Trophoblast cell (in vitro differentiated cells and primary cell): ENCODE measurements around the gene ATG16L1.
"Not testable (repeated sequence)": the region's sequence is repeated elsewhere in the genome, so short reads cannot be mapped to it uniquely, and the experiment has no call there.

Experiments
- DNase-seq, 2 donors: peaks; one replicate each; pipeline ENCODE4 v3.0.0-alpha.2; 2016
- H2AFZ ChIP-seq: 2 replicates; pipeline ENCODE4 v1.6.1; 2013; ENCODE audit warnings: low read length, moderate library complexity, mild to moderate bottlenecking; ENCODE audit not compliant: insufficient read depth, poor library complexity
- H2AK5ac ChIP-seq: 2 replicates; pipeline ENCODE4 v1.6.1; 2013; ENCODE audit warnings: mild to moderate bottlenecking, low read length
- H2BK120ac ChIP-seq: 2 replicates; pipeline ENCODE4 v1.6.1; 2013; ENCODE audit warnings: low read length, mild to moderate bottlenecking, moderate library complexity; ENCODE audit not compliant: insufficient read depth, poor library complexity
- H2BK12ac ChIP-seq: 2 replicates; pipeline ENCODE4 v1.6.1; 2013; ENCODE audit warnings: mild to moderate bottlenecking, low read length, moderate library complexity
- H2BK5ac ChIP-seq: 2 replicates; pipeline ENCODE4 v1.6.1; 2013; ENCODE audit warnings: low read length, low read depth, moderate library complexity, mild to moderate bottlenecking; ENCODE audit not compliant: poor library complexity
- H3K14ac ChIP-seq: 2 replicates; pipeline ENCODE4 v1.6.1; 2013; ENCODE audit warnings: mild to moderate bottlenecking, low read length
- H3K18ac ChIP-seq: 2 replicates; pipeline ENCODE4 v1.6.1; 2013; ENCODE audit warnings: mild to moderate bottlenecking, low read length
- H3K23ac ChIP-seq: 2 replicates; pipeline ENCODE4 v1.6.1; 2013; ENCODE audit warnings: low read length
- H3K27ac ChIP-seq: 2 replicates; pipeline ENCODE4 v1.5.1; 2013; ENCODE audit warnings: low read depth, mild to moderate bottlenecking, inconsistent platforms, low read length, moderate library complexity
- H3K27me3 ChIP-seq: 2 replicates; pipeline ENCODE4 v1.6.1; 2013; ENCODE audit warnings: inconsistent platforms, mild to moderate bottlenecking, low read length, moderate library complexity; ENCODE audit not compliant: insufficient read depth
- H3K36me3 ChIP-seq, 2 experiments: 1 replicate in 1 of 2; 2 replicates in 1 of 2; pipeline ENCODE4 v1.6.1; 2013; ENCODE audit warnings: low read length in 2 of 2, mild to moderate bottlenecking in 2 of 2, moderate library complexity in 1 of 2; ENCODE audit not compliant: insufficient read depth in 2 of 2, control insufficient read depth in 1 of 2
- H3K4ac ChIP-seq: 2 replicates; pipeline ENCODE4 v1.6.1; 2013; ENCODE audit warnings: low read depth, mild to moderate bottlenecking, low read length, moderate library complexity
- H3K4me1 ChIP-seq, 2 experiments: 1 replicate in 1 of 2; 2 replicates in 1 of 2; pipeline ENCODE4 v1.6.1; 2013; ENCODE audit warnings: low read length in 2 of 2, mild to moderate bottlenecking in 2 of 2, moderate library complexity in 1 of 2; ENCODE audit not compliant: insufficient read depth in 2 of 2, control insufficient read depth in 1 of 2
- H3K4me2 ChIP-seq: 2 replicates; pipeline ENCODE4 v1.6.1; 2013; ENCODE audit warnings: inconsistent platforms, mild to moderate bottlenecking, low read length, moderate library complexity
- H3K4me3 ChIP-seq: 2 replicates; pipeline ENCODE4 v1.5.1; 2013; ENCODE audit warnings: mild to moderate bottlenecking, low read depth, low read length, inconsistent platforms
- H3K79me1 ChIP-seq: one replicate; pipeline ENCODE4 v1.6.1; 2013; ENCODE audit warnings: low read length
- H3K79me2 ChIP-seq: 2 replicates; pipeline ENCODE4 v1.6.1; 2013; ENCODE audit warnings: low read length, mild to moderate bottlenecking; ENCODE audit not compliant: control insufficient read depth, insufficient read depth, poor library complexity
- H3K9ac ChIP-seq: 2 replicates; pipeline ENCODE4 v1.6.1; 2013; ENCODE audit warnings: mild to moderate bottlenecking, low read length
- H3K9me3 ChIP-seq: 2 replicates; pipeline ENCODE4 v1.6.1; 2013; ENCODE audit warnings: low read depth, mild to moderate bottlenecking, control low read depth, inconsistent platforms, low read length; ENCODE audit not compliant: insufficient read depth
- H4K12ac ChIP-seq: 2 replicates; pipeline ENCODE4 v1.6.1; 2013; ENCODE audit warnings: low read depth, mild to moderate bottlenecking, low read length, moderate library complexity
- H4K8ac ChIP-seq: 2 replicates; pipeline ENCODE4 v1.6.1; 2013; ENCODE audit warnings: low read depth, mild to moderate bottlenecking, low read length, moderate library complexity
- H4K91ac ChIP-seq: one replicate; pipeline ENCODE4 v1.6.1; 2013; ENCODE audit warnings: low read depth, mild to moderate bottlenecking, low read length, moderate library complexity
- WGBS: extraction: QIAGEN DNeasy Blood & Tissue Kit; methylation state at CpG from one replicate; pipeline ENCODE4 v1.1.7; 2013; ENCODE audit warnings: missing lambda C conversion rate; ENCODE audit not compliant: insufficient read length, insufficient coverage; ENCODE audit errors: extremely low coverage; 5-methylcytosine and 5-hydroxymethylcytosine counted together

ATG16L1 gene

GRCh38 chr2:233331536-233331935 lies 80.1 kb downstream of the ATG16L1 start:
- H3K79me2 ChIP-seq: no peaks in the 10 kb centered on the region
- peaks cover 2 to 3% of the 10 kb centered on the region in 2 experiments for H3K4me1 ChIP-seq
- H3K27ac ChIP-seq: no peak overlapping the region
- no CpG with 5 or more reads among the region's 15 CpGs for WGBS
- H3K23ac ChIP-seq: no peak overlapping the region
- no peak overlapping the region for H3K4ac ChIP-seq
- H2BK5ac ChIP-seq: no peak overlapping the region
- H3K18ac ChIP-seq: no peak overlapping the region
- no peaks in the 10 kb centered on the region for H3K36me3 ChIP-seq
- no peak overlapping the region for H3K9ac ChIP-seq
- H4K8ac ChIP-seq: no peak overlapping the region
- no peak overlapping the region for H2AFZ ChIP-seq
- no peak overlapping the region for H3K4me3 ChIP-seq
- no peak overlapping the region for H3K14ac ChIP-seq
- H2AK5ac ChIP-seq: no peak overlapping the region
- peak in 1 of 2 donors; percentile 30 for DNase-seq
- H3K9me3 ChIP-seq: peaks cover 6% of the 10 kb centered on the region
- H2BK12ac ChIP-seq: no peak overlapping the region
- H2BK120ac ChIP-seq: no peak overlapping the region
- no peaks in the 10 kb centered on the region for H3K27me3 ChIP-seq
- H3K79me1 ChIP-seq: no peaks in the 10 kb centered on the region
- no peak overlapping the region for H4K91ac ChIP-seq
- H4K12ac ChIP-seq: no peak overlapping the region
- no peak overlapping the region for H3K4me2 ChIP-seq

- Histone ChIP-seq H3K23ac (no peak overlapping the region), H2AFZ (no peak overlapping the region), H2AK5ac (no peak overlapping the region), H3K9me3 (peaks cover 6% of the 10 kb centered on the region), H3K27ac (no peak overlapping the region), H3K27me3 (no peaks in the 10 kb centered on the region), H3K36me3 (no peaks in the 10 kb centered on the region), H4K8ac (no peak overlapping the region), H3K9ac (no peak overlapping the region), H3K18ac (no peak overlapping the region), H2BK5ac (no peak overlapping the region), H3K79me1 (no peaks in the 10 kb centered on the region), H3K4me2 (no peak overlapping the region), H4K12ac (no peak overlapping the region), H3K79me2 (no peaks in the 10 kb centered on the region), H2BK12ac (no peak overlapping the region), H3K14ac (no peak overlapping the region), H3K4ac (no peak overlapping the region), H3K4me3 (no peak overlapping the region), H2BK120ac (no peak overlapping the region), H4K91ac (no peak overlapping the region), H3K4me1 (peaks cover 2 to 3% of the 10 kb centered on the region in 2 experiments)
- WGBS: no CpG with 5 or more reads among the region's 4 CpGs
- no peak for DNase-seq
Measured at GRCh38 chr2:233332125-233332524, 80.7 kb downstream of the ATG16L1 start.

- Histone ChIP-seq H3K18ac (no peak overlapping the region), H3K4me2 (no peak overlapping the region), H3K27me3 (no peaks in the 10 kb centered on the region), H2AK5ac (no peak overlapping the region), H3K4me3 (no peak overlapping the region), H3K27ac (no peak overlapping the region), H2BK120ac (no peak overlapping the region), H3K79me1 (no peaks in the 10 kb centered on the region), H3K14ac (no peak overlapping the region), H3K4ac (no peak overlapping the region), H2AFZ (no peak overlapping the region), H3K23ac (no peak overlapping the region), H4K8ac (no peak overlapping the region), H4K12ac (no peak overlapping the region), H4K91ac (no peak overlapping the region), H2BK12ac (no peak overlapping the region), H3K79me2 (no peaks in the 10 kb centered on the region), H3K4me1 (peaks cover 0 to under 1% of the 10 kb centered on the region in 2 experiments), H3K36me3 (no peaks in the 10 kb centered on the region), H3K9ac (no peak overlapping the region), H2BK5ac (no peak overlapping the region), H3K9me3 (peaks cover 3% of the 10 kb centered on the region)
- no peak for DNase-seq
- WGBS: no CpG with 5 or more reads among the region's 11 CpGs
Measured at GRCh38 chr2:233334915-233335314, 83.4 kb downstream of the ATG16L1 start.

- H4K8ac ChIP-seq, H3K4me3 ChIP-seq: not testable (repeated sequence)
Measured at GRCh38 chr2:233336091-233336490, 84.6 kb downstream of the ATG16L1 start.

More at GRCh38 chr2:233336091-233336490, 84.6 kb downstream of the ATG16L1 start:
- not testable (repeated sequence) for H3K27me3 ChIP-seq, H4K12ac ChIP-seq, H2BK12ac ChIP-seq, H2AFZ ChIP-seq, H3K79me1 ChIP-seq, H3K36me3 ChIP-seq, H3K23ac ChIP-seq, H3K9me3 ChIP-seq, H3K4ac ChIP-seq, H2AK5ac ChIP-seq, H2BK5ac ChIP-seq, H3K4me1 ChIP-seq, H4K91ac ChIP-seq, H3K9ac ChIP-seq, H3K27ac ChIP-seq, H3K4me2 ChIP-seq, H3K79me2 ChIP-seq, H3K18ac ChIP-seq, H2BK120ac ChIP-seq, DNase-seq, H3K14ac ChIP-seq
- WGBS: no CpG with 5 or more reads among the region's 13 CpGs
